Hepatocyte (in vitro differentiated cells): ENCODE data around the gene WNT11.

ENCODE experiments used
- EZH2 ChIP-seq: fragments of 200-600 bp; sonication (generic); IDR thresholded peaks from 2 replicates; pipeline ENCODE4 v1.6.1; 2016; ENCODE audit warnings: antibody characterized with exemption, mild to moderate bottlenecking, borderline replicate concordance
- TF ChIP-seq, protein P1 (sequence below): fragments of 200-600 bp; sonication (generic); IDR thresholded peaks from 2 replicates; pipeline ENCODE4 v1.5.1; 2016; ENCODE audit warnings: antibody characterized with exemption, mild to moderate bottlenecking; ENCODE audit not compliant: poor library complexity

DNA sequence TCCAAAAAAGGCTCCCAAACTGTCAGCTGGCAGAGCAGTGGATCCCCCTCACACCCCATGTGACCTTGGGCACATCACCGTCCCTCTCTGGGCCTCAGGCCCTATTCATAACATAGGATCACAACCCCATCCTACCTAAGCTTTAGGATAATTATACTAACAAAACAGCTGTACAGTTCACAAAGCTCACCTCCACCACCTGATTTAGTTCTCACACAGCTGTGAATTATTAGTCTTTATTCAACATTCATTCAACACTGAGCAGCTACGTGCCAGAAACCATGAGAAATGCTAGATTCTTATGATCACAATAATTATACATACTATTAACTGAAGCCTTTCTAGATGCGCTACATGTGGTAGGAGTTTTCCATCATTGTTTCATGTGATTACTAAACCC lies 9.5 kb downstream of the WNT11 start:
- TF ChIP-seq, protein P1, sequence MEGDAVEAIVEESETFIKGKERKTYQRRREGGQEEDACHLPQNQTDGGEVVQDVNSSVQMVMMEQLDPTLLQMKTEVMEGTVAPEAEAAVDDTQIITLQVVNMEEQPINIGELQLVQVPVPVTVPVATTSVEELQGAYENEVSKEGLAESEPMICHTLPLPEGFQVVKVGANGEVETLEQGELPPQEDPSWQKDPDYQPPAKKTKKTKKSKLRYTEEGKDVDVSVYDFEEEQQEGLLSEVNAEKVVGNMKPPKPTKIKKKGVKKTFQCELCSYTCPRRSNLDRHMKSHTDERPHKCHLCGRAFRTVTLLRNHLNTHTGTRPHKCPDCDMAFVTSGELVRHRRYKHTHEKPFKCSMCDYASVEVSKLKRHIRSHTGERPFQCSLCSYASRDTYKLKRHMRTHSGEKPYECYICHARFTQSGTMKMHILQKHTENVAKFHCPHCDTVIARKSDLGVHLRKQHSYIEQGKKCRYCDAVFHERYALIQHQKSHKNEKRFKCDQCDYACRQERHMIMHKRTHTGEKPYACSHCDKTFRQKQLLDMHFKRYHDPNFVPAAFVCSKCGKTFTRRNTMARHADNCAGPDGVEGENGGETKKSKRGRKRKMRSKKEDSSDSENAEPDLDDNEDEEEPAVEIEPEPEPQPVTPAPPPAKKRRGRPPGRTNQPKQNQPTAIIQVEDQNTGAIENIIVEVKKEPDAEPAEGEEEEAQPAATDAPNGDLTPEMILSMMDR = no peak
- no peak for TF ChIP-seq EZH2
